ENCODE data around the gene BCL2L15.

The BCL2L15 gene

GRCh38 chr1:113905435-113905861 is 18.1 kb upstream of the BCL2L15 start:
- no peak for DNase-seq (ENCODE audit: low read depth)

GRCh38 chr1:113904674-113905434 is 17.5 kb upstream of the BCL2L15 start, which contains the start of the genes AP4B1 and DCLRE1B:
TSS of gene AP4B1 (minus strand) at chr1:113904799. CDS start at chr1:113904717, 82 bp downstream.
TSS of gene DCLRE1B (plus strand) at chr1:113905326. CDS start at chr1:113905587, 261 bp downstream.
- peak; percentile 100 for DNase-seq (ENCODE audit: low read depth)

GRCh38 chr1:113904293-113904673 is 16.9 kb upstream of the BCL2L15 start:
- DNase-seq (ENCODE audit: low read depth): no peak

GRCh38 chr1:113903501-113904292 is 16.3 kb upstream of the BCL2L15 start:
- DNase-seq (ENCODE audit: low read depth): no peak

GRCh38 chr1:113901191-113901590 is 13.8 kb upstream of the BCL2L15 start:
- DNase-seq (ENCODE audit: low read depth): no peak

GRCh38 chr1:113899111-113899510 is 11.7 kb upstream of the BCL2L15 start:
- peak; percentile 36 for DNase-seq (ENCODE audit: low read depth)

- no peak for DNase-seq (ENCODE audit: low read depth)
Measured at GRCh38 chr1:113898241-113898814, 10.9 kb upstream of the BCL2L15 start.

- no peak for DNase-seq (ENCODE audit: low read depth)
Measured at GRCh38 chr1:113895961-113896360, 8.6 kb upstream of the BCL2L15 start.

DNA sequence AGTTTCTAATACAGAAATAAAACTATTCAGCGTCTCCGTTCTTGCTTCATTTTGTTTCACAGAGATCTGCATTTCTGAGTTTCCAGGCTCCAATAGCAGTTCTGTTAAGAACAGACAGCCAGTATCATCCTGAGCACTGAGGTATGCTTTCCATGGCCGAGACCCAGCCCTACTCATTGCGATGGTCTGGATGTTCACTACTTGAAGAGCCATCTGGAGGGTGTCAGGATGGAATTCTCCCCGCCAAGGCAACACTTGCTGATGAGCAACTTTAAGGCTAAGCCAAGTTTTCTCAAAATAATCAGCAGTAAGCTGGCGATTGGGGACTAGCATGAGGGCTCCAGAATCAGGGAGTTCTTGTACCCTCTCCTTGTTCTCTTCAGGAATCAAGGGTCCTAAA is 7.7 kb upstream of the BCL2L15 start:
- DNase-seq (ENCODE audit: low read depth): no peak

DNA sequence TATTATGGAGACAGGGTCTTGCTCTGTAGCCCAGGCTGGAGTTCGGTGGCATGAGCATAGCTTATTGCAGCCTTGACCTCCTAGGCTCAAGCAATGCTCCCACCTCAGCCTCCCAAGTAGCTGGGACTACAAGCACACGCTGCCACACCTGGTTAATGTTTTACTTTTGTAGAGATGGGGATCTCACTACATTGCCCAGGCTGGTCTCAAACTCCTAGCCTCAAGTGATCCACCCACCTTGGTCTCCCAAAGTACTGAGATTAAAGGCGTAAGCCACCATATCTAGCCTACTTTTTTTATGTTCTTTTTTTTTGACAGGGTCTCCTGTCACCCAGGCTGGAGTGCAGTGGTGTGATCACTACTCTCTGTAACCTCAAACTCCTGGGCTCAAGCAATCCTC is 5.9 kb upstream of the BCL2L15 start:
- DNase-seq (ENCODE audit: low read depth): no peak

DNA sequence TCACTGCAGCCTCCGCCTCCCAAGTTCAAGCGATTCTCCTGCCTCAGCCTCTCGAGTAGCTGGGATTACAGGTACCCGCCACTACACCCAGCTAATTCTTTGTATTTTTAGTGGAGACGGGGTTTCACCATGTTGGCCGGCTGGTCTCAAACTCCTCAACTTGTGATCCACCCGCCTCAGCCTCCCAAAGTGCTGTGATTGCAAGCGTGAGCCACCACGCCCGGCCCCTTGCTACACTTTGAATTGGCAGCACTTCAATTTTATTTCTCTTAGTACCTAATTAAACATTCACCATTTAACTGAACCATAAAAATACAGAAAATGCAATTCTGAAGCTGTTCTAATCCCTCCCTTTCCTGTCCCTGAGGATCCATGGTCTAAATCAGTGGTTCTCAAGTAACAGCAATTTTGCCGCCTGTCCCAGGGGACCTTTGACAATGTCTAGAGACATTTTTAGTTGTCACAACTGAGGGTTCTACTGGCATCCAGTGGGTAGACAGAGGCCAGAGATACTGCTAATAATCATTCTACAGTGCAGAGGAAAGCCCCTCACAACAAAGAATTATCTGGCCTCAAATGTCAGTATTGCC is 4.3 kb upstream of the BCL2L15 start:
- DNase-seq (ENCODE audit: low read depth): no peak

DNA sequence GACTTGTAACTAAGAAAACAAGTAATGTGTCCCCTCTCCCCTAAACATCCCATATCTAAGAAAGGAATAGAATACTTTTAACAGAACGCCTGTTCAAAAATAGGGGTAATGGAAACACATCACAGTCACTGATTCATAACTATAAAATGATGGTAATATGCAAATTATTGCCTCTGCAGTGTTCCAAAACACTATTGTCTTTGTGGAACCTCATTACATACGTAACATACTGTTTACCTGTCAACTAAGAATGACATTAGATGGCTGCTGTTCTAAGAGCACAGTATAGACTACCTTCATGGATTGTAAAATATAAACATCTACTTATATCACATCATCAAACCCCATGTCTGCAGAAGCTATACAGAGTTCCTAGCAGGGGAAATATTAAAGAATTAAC is 3.4 kb upstream of the BCL2L15 start:
- no peak for DNase-seq (ENCODE audit: low read depth)

GRCh38 chr1:113886417-113887401 is 672 bp downstream of the BCL2L15 start:
- DNase-seq (ENCODE audit: low read depth): no peak

GRCh38 chr1:113881661-113882060 is 5.7 kb downstream of the BCL2L15 start:
- DNase-seq (ENCODE audit: low read depth): no peak

DNA sequence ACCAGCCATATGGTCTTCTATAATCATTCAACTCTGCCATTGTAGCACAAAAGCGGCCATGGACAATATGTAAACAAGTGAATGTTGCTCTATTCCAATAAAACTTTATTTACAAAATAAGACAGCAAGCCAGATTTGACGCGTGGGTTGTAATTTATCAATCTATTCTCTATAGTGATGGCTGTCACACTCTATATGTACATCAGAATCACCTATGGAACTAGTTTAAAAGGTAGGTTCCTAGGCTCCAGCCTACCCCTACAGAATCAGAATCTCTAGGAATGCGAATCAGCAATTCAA is 7.7 kb downstream of the BCL2L15 start:
- no peak for DNase-seq (ENCODE audit: low read depth)

DNA sequence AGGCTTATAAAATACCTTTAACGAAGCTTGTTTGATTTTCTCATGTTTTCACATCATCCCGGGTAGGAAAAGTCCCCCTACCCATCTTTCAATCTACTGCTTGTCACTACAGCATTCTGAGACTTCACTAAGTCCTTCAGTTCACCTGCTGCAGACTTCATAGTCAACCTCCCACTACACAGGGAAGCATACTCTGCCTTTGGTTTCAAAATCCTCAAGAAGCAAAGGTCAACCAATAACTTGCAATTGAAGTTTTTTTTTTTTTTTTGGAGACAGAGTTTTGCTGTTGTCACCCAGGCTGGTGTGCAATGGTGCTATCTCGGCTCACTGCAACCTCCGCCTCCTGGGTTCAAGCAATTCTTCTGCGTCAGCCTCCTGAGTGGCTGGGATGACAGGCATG is 11.2 kb downstream of the BCL2L15 start:
- no peak for DNase-seq (ENCODE audit: low read depth)

DNA sequence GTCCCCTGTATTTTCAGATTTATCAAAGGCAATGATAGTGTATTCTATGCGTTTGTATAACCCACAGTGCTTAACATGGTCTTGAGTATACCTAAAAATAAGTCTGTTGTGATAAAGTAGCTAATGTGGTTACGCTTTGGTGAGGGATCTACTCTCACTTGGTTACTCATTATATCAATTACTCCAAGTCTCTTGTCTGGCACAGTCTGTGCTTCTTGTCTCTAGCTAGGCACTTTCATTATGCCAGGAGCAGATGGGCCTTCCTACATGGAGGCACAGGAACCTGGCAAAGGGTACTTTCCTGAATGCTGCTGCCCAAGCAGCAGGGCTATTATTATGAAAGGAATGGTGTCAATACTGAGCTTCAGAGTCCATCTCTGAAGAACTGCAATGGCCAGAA is 11.7 kb downstream of the BCL2L15 start:
- no peak for DNase-seq (ENCODE audit: low read depth)

DNA sequence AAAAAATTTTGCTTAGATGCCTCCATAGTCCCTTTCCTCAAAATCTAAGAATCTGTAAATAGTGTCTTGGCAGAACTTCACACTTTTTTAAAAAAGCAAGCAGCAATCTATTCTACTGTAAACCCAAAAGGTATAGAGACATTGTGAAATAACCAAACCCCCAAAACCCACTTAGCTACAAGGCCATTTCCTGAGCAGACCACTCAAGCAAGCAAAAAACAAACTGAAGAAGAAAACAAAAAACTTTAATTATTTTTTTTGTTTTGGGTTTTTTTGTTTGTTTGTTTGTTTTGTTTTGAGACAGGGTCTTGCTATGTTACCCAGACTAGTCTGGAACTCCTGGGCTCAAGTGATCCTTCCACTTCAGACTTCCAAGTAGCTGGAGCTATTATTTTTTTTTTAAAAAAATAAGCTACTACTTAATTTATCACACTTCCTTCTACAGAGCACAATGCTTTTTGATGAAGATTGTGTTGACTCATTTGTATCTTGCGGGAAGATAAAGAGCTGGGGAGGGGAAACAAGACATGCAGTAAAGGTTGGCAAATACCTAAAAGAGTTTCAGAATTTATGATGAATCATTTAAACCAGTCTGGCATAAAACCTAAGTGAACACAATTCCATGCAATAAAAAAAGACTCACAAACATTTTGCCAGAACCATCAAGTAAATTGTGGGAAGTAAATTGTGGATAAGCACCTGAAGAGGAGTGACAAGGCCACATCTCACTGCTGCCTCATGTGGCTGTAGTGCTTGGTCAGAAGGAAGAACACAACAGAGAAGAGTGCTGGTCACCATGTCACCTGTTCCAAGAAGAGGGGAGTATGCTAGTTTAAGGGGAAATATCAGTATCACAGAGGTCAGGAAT is 13.1 kb downstream of the BCL2L15 start:
- DNase-seq (ENCODE audit: low read depth): no peak

DNA sequence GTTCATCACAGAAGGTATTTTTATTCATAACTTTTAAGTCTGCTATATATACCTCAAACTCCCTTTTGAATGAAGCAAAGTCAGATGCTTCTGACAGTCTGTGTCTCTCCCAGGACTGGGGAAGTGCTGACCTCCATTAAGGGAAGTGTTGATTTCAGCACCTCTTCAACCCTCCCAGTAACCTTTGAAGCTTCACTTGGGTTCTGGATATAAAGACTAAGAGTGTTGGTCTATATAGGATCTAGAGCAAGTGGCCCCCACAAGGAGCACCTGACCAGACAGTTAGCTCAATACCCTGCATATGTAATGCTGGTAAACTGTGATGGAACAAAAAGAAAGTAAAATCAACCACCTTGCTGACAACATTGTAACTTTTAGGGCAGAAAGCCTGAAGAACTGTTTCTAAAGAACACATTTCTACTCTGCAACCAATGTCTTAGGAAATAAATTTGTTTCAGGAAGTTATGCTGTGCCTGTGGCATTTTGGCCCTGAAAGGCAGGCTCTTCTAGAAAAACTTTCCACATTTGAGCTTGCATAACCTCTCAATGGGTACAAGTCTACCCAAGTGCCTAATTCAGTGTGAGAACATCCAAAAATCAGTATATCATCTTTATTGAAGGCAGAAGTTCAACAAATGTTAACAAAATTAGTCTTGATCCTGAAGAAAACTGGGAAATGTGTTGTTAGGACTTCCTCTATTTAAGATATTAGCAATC is 15.0 kb downstream of the BCL2L15 start:
- peak; percentile 58 for DNase-seq (ENCODE audit: low read depth)

GRCh38 chr1:113871597-113872113 is 15.7 kb downstream of the BCL2L15 start, which contains the start of gene PTPN22:
TSS of gene PTPN22 (minus strand) at chr1:113871712.
- DNase-seq (ENCODE audit: low read depth): peak; percentile 53
